ENCODE measurements around the gene CAMTA1.

- no peak for TF ChIP-seq RAD21 (conservative IDR thresholded peaks at IDR 0.05)
- TF ChIP-seq EP300 (conservative IDR thresholded peaks at IDR 0.05; ENCODE audit: poor library complexity, severe bottlenecking) = no peak
- no peak for TF ChIP-seq CTCF (IDR thresholded peaks at IDR 0.05; ENCODE audit: poor library complexity, severe bottlenecking)
- TF ChIP-seq SMC3 (conservative IDR thresholded peaks at IDR 0.05; ENCODE audit: poor library complexity) = no peak
- no peak for TF ChIP-seq REST (IDR thresholded peaks at IDR 0.05; ENCODE audit: borderline replicate concordance)
- no peak for TF ChIP-seq EZH2 (IDR thresholded peaks at IDR 0.05; ENCODE audit: borderline replicate concordance, insufficient read depth, low read length, poor library complexity, severe bottlenecking)
- no peak for TF ChIP-seq POLR2AphosphoS5 (IDR thresholded peaks at IDR 0.05)
- no peak for TF ChIP-seq TAF1 (IDR thresholded peaks at IDR 0.05; ENCODE audit: low read depth)
- TF ChIP-seq MXI1 (conservative IDR thresholded peaks at IDR 0.05; ENCODE audit: poor library complexity, severe bottlenecking) = no peak
Measured at GRCh38 chr1:6961905-6962477, 176.7 kb downstream of the CAMTA1 start.

All from neural cell (in vitro differentiated cells).